SU-DHL-6 (cell line): ENCODE measurements around the gene TBC1D23.
A peak's percentile ranks its signal among the peaks of the same experiment; 100 is the strongest.

ENCODE experiments used
- H2AFZ ChIP-seq: fragments of 200-600 bp; sonication (generic); 2 replicates; pipeline ENCODE4 v1.6.1; 2014; ENCODE audit warnings: low read depth, mild to moderate bottlenecking, moderate library complexity, mixed read lengths, antibody characterized with exemption, low read length; ENCODE audit not compliant: severe bottlenecking
- H3F3A ChIP-seq: fragments of 200-600 bp; shearing (Covaris generic); 2 replicates; pipeline ENCODE4 v1.6.0; 2016; ENCODE audit warnings: antibody characterized with exemption, mild to moderate bottlenecking; ENCODE audit not compliant: insufficient read depth
- H3K27ac ChIP-seq: fragments of 200-600 bp; sonication (generic); 2 replicates; pipeline ENCODE4 v1.5.1; 2016; ENCODE audit warnings: low read depth, mild to moderate bottlenecking, low read length, moderate library complexity, mixed read lengths
- H3K27me3 ChIP-seq: fragments of 200-600 bp; sonication (generic), shearing (Covaris generic); 2 replicates; pipeline ENCODE4 v1.6.0; 2014; ENCODE audit warnings: mild to moderate bottlenecking, low read length
- H3K36me3 ChIP-seq: fragments of 200-600 bp; sonication (generic); 2 replicates; pipeline ENCODE4 v1.6.1; 2014; ENCODE audit warnings: mild to moderate bottlenecking, low read length, mixed read lengths
- H3K4me2 ChIP-seq: fragments of 300-600, 200-600 bp; shearing (Covaris generic), sonication (generic); 2 replicates; pipeline ENCODE4 v1.6.0; 2014; ENCODE audit warnings: low read length, low read depth, mild to moderate bottlenecking; ENCODE audit not compliant: poor library complexity, severe bottlenecking
- H3K4me3 ChIP-seq: fragments of 200-600 bp; sonication (generic); 2 replicates; pipeline ENCODE4 v1.5.1; 2014; ENCODE audit warnings: antibody characterized with exemption, low read length, mild to moderate bottlenecking, mixed read lengths; ENCODE audit not compliant: insufficient read depth, poor library complexity, severe bottlenecking
- H3K79me2 ChIP-seq: fragments of 200-600 bp; sonication (generic); 2 replicates; pipeline ENCODE4 v1.6.1; 2014; ENCODE audit warnings: mild to moderate bottlenecking, low read length, moderate library complexity; ENCODE audit not compliant: insufficient read depth
- H3K9ac ChIP-seq: fragments of 200-600 bp; sonication (generic); 2 replicates; pipeline ENCODE4 v1.7.0; 2014; ENCODE audit warnings: mild to moderate bottlenecking, low read length
- H3K9me2 ChIP-seq: fragments of 200-600 bp; sonication (generic); replicated peaks from 2 replicates; pipeline ENCODE4 v1.6.1; 2014; ENCODE audit warnings: low read length; ENCODE audit not compliant: insufficient read depth
- H3K9me3 ChIP-seq: fragments of 200-600 bp; sonication (generic); 2 replicates; pipeline ENCODE4 v1.6.1; 2014; ENCODE audit warnings: low read length, mixed read lengths; ENCODE audit not compliant: insufficient read depth
- H4K20me1 ChIP-seq: fragments of 200-600 bp; sonication (generic); 2 replicates; pipeline ENCODE4 v1.6.1; 2014; ENCODE audit warnings: low read depth, mild to moderate bottlenecking, antibody characterized with exemption, low read length, moderate library complexity, mixed read lengths
- EZH2phosphoT487 ChIP-seq: fragments of 200-600 bp; sonication (generic), shearing (Covaris generic); conservative IDR thresholded peaks from 2 replicates; pipeline ENCODE4 v1.6.1; 2018; ENCODE audit warnings: mild to moderate bottlenecking, antibody characterized with exemption, low read length, moderate library complexity, mixed read lengths
- TF ChIP-seq, protein P1 (sequence below): fragments of 200-600 bp; sonication (generic); IDR thresholded peaks from one replicate; pipeline ENCODE4 v1.5.1; 2017; ENCODE audit warnings: antibody characterized with exemption, mild to moderate bottlenecking, low read length, moderate library complexity; ENCODE audit not compliant: insufficient read depth, poor library complexity, severe bottlenecking

TBC1D23 gene

DNA sequence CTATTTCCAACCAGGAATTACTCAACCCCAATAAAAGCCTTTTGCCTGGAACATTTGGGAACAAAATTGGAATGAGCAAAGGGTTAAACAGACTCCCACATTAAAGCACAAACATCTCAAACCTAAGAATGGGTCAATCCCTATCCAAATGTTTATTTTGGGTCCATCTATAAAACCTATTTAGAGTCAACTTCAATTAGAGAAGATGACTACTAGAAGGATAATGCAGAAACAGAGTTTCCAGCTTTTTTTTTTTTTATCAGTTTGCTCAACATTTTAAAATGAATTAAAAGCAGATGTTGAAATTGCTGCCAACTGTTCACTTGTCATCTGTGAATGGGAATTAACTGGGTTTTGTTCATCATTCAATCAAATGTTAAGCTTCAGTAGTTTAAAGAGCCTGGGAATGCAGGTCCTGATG is 4.1 kb upstream of the TBC1D23 start:
- H3K4me2 ChIP-seq, result no peak overlapping the region
- TF ChIP-seq EZH2phosphoT487, result no peak
- TF ChIP-seq, protein P1, sequence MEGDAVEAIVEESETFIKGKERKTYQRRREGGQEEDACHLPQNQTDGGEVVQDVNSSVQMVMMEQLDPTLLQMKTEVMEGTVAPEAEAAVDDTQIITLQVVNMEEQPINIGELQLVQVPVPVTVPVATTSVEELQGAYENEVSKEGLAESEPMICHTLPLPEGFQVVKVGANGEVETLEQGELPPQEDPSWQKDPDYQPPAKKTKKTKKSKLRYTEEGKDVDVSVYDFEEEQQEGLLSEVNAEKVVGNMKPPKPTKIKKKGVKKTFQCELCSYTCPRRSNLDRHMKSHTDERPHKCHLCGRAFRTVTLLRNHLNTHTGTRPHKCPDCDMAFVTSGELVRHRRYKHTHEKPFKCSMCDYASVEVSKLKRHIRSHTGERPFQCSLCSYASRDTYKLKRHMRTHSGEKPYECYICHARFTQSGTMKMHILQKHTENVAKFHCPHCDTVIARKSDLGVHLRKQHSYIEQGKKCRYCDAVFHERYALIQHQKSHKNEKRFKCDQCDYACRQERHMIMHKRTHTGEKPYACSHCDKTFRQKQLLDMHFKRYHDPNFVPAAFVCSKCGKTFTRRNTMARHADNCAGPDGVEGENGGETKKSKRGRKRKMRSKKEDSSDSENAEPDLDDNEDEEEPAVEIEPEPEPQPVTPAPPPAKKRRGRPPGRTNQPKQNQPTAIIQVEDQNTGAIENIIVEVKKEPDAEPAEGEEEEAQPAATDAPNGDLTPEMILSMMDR, result no peak
- H3K36me3 ChIP-seq, result no peaks in the 10 kb centered on the region
- no peaks in the 10 kb centered on the region for H3K9me3 ChIP-seq
- peaks cover 8% of the 10 kb centered on the region for H3K79me2 ChIP-seq
- H3F3A ChIP-seq, result no peaks in the 10 kb centered on the region
- no peaks in the 10 kb centered on the region for H4K20me1 ChIP-seq
- no peak overlapping the region for H3K27ac ChIP-seq
- H3K4me3 ChIP-seq, result no peak overlapping the region
- no peaks in the 10 kb centered on the region for H3K27me3 ChIP-seq
- H3K9ac ChIP-seq, result no peak overlapping the region
- no peak overlapping the region for H2AFZ ChIP-seq
- no peaks in the 10 kb centered on the region for H3K9me2 ChIP-seq

DNA sequence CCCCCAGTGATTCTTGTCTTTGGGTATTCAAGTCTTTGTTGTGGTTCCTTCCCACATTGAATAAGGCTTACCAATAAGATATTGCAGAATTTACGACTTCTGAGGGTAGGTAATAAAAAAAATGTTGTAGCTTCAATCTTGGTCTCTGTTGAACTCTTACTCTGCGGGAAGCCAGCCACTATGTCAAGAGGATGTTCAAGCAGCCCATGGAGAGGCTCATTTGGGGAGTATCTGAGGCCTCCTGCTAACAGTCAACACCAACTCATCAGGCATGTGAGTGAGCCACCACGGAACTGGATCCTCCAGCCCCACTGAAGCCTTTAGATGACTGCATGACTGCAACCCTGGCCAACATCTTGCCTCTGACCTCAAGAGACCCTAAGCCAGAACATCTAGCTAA is 3.2 kb upstream of the TBC1D23 start:
- H4K20me1 ChIP-seq, result no peaks in the 10 kb centered on the region
- H3K9me2 ChIP-seq, result no peaks in the 10 kb centered on the region
- no peaks in the 10 kb centered on the region for H3F3A ChIP-seq
- no peaks in the 10 kb centered on the region for H3K36me3 ChIP-seq
- no peak for TF ChIP-seq EZH2phosphoT487
- TF ChIP-seq, protein P1, result no peak
- H3K27me3 ChIP-seq, result no peaks in the 10 kb centered on the region
- H3K79me2 ChIP-seq, result peaks cover 15% of the 10 kb centered on the region
- no peak overlapping the region for H3K27ac ChIP-seq
- no peak overlapping the region for H3K4me3 ChIP-seq
- no peak overlapping the region for H3K4me2 ChIP-seq
- H2AFZ ChIP-seq, result no peak overlapping the region
- H3K9me3 ChIP-seq, result no peaks in the 10 kb centered on the region
- H3K9ac ChIP-seq, result no peak overlapping the region

DNA sequence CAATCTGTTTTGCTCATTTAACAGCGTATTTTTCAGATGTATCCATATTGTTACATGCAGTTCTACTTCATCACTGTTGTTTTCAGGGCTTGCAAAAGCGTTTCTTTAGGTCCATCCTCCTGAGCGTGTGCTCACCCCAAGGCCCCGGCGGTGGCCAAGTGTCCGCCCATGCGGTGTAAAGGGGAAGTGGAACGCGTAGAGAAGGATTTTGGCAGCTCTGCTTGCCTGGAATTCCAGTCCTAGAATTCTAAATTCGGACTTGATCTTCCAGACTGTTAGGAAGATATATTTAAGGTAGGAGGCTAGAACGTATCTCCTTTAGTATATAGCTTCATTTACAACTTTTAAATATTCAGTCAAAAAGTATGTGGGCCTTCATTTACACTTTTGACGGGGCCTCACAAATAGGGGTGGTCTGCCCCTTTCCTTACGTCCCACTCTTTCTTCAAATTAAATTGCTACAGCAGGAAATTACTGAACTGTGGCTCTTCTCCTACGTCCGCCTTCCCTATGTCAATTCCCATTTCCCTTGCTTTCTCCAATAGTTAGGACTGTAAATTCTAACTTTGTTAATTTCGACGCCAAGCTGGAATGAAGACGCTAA is 609 bp upstream of the TBC1D23 start:
- Histone ChIP-seq H3K36me3 (no peaks in the 10 kb centered on the region), H4K20me1 (no peaks in the 10 kb centered on the region), H3K9ac (peak overlapping the region; percentile 37), H3K79me2 (peaks cover 35% of the 10 kb centered on the region), H3K4me3 (peak overlapping the region; percentile 51), H3K4me2 (peak overlapping the region; percentile 76), H3K27me3 (no peaks in the 10 kb centered on the region), H3K9me2 (no peaks in the 10 kb centered on the region), H3F3A (no peaks in the 10 kb centered on the region), H3K27ac (no peak overlapping the region), H3K9me3 (no peaks in the 10 kb centered on the region), H2AFZ (peak overlapping the region; percentile 90)
- TF ChIP-seq, protein P1, result no peak
- no peak for TF ChIP-seq EZH2phosphoT487
